Stimulated activated CD4-positive, alpha-beta T cell treated with anti-CD3 and anti-CD28 coated beads, Interleukin-2, amount 100 ng/mL, for 4 hours (primary cell): ENCODE results near the gene CACNG4.

Experiments used
- DNase-seq: peaks from one replicate; pipeline ENCODE4 v3.0.0-alpha.2; 2020; ENCODE audit warnings: low read depth

CACNG4 gene

DNA sequence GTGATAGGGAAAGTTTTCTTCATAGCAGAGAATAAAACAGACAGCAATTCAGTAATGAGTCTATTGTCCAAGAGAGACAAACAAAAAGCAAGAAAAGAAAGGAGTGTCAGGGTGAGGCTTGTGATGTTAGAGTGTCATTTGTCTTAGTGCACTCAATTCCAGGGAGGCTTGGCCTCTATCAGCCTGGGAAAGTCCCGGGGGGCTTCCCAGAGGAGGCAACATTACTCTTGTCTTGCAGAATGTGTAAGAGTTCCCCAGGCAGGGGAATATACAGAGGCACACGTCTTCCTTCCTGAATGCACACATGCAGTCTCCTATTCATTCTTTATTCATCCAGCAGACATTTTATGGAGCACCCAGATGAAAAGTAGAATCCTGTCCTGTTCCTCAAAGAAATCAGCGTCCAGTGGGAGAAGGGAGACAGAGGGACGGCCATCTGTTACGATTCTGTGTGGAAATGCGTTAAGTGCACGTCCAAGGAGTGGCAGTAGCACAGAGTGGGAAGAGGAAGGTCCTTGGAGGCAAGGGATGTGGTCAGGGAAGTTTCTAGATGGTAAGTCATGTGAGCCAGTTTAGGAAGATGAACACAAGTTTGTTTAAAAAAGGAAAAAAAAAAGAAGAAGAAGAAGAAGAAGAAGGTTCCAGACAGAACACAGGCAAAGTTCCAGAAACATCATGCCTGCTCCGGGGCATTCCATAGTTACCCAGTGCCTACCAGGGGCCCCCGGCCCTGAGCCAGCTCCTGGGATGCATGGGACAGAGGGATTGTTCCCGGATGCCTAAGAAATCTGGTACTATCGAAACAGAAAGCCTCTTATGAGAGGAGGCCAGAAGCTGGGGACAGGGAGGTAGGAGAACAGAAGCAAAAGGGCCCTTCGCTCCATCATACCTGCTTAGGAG, 21.1 kb downstream of the CACNG4 start:
- no peak for DNase-seq

DNA sequence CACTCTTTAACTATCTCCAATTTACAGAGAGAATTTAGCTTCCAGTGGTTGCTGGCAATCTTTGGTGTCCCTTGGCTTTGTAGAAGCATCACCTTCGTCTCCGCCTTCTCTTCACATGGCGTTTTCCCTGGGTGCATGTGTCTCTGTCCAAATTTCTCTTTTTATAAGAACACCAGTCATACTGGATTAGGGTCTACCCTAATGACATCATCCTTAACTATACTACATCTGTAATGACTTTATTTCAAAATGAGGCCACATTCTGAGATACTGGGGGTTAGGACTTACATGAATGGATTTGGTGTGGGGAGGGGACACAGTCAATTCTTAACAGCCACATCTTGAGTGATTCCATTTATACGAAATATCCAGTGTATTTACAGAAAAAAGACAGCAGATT, 22.2 kb downstream of the CACNG4 start:
- DNase-seq: no peak

DNA sequence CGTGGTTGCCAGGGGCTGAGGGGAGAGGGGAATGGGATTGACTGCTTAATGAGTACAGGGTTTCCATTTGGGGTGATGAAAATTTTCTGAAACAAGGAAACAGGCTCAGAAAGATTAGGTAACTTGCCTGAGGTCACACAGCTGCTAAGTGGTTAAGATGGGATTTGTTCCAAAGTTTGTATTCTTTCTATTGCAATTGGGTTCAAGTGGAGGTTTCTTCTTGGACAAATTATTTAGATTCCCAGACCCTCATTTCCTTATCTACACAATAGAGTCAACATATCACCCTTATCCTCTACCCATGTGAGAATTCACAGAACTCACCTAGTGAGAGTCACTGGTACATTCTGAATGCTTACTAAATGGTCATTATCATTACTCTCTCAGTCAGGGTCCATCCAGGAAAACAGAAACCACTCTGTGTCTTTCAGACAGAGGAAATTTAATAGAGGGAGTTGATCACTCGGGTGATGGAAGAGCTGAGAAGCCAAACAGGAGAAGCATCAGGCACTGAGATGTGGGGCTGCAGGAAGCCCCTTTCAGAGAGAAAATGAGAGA, 22.6 kb downstream of the CACNG4 start:
- DNase-seq: no peak

DNA sequence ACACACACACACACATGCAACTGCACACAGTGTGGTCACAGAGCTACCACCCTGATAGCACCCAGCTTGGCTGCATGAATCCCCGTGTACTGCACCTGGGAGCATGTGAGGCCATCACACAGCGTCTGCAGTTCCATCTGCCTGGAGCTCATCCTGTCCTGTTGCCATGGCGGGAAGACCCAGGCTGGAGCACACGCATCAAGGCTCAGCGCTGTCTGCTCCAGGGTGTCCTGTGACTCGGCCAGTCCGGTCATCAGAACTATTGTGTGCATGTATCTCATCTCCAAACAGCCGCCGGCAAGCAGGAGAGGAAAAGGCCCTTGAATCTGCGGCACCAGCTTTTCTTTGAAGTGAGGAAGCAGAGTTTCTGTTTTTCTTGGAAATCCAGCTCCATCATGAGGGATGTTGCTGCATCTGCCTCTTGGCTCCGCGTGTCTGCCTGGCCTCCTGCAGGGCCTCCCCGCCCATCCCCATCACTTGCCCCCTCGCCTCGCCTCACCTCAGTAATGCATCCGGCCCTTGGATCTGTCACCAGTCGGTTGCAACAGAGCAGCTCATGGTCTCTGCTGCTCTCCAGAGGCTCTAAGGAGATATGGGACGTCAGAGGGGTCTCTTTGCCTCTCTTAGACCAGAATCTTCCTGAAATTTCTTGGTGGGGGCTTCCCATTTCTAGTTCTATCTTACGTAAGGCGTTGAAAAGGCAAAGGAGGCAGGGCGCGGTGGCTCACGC, 23.7 kb downstream of the CACNG4 start:
- DNase-seq: no peak

DNA sequence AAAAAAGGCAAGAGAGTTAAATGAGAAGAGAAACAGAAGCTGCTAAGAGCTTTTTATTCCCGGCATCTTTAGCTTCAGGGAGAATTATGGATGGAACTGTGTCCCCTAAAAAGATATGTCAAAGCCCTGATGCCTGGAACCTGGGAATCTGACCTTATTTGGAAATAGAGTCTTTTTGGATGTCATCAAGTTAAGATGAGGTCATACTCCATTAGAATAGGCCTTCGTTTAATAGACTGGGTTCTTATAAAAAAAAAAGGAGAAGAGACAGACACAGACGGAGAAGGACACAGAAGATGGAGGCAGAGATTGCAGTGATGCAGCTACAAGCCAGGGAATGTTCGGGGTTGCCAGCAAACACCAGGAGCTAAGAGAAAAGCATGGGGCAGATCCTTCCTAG, 24.6 kb downstream of the CACNG4 start:
- no peak for DNase-seq

DNA sequence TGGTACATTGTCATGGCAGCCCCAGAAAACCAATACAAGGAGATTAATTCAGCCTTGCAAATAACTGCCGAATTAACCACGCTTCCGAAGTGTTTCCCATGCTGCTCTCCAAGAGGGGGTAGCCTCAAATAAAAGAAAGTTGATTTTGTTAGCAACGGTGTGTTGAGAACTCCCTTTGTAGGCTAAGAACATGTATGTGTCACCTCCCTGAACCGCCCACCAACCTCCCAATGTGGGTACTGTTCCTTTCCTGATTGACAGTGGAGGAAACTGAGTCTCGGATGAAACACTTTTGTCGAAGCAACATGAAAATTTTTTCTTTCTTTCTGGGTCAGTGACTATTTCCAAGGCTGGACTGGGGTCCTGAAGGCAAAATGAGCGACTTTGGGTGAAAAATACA, 25.1 kb downstream of the CACNG4 start:
- DNase-seq: no peak

DNA sequence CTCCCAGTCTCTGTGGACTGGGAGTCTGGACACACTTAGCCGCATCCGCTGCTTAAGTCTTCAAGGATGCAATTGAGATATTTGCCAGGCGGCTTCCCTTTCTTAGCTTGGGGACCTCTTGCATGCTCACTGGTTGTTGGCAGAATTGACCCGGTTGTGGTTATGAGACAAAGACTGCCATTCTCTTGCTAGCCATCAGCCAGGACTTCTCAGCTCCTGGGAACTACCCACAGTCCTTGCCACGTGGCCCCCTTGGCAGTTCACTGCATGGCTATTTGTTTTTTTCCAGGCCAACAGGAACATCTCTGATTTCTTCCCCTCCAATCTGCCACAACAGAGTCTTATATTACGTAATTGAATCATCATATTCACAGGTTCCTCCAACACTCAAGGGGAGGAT, 25.5 kb downstream of the CACNG4 start:
- DNase-seq: no peak

DNA sequence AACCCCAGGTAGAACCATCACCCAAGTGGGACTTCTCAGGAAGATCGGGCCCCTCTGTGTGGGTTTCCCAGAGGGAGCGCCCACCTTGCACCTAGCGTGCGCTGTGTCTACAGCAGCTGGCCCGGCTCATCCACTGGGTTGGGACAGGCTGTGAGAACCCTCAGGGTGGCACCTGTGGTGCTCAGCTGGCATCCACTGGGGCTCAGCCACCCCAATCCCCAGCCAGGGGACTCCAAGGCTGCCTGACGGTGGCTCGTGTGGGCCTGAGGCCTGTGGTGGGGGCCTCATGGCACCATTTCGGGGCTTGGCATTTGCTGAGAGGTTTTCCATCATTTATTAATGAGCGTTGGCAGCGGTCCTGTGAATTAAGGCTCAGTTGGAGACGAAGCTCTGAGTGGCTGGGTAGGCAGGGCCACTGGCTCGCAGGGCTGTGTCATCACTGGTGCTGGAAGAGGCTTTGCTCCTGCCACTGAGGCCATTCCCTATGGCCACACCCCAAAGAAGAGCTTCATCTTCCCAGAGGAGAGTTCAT, 28.5 kb downstream of the CACNG4 start:
- no peak for DNase-seq

DNA sequence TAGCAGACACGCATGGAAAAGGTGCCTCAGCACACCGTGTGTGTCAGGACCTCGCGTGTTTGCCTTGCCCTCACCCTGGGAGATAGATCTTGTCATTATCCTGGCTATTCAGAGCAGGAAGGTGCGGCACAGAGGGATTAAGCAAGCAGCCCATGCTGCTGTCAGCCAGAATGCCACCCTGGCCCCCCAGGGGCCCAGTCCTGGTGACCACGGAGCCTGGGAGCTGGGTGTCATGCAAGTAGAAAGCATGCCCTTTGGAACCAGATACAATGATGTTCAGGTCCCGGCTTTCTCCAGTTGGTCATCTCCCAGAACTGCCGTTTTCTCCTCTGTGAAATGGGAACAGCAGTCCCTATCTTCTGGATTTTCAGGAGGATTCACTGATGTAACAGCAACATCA, 29.9 kb downstream of the CACNG4 start:
- no peak for DNase-seq

DNA sequence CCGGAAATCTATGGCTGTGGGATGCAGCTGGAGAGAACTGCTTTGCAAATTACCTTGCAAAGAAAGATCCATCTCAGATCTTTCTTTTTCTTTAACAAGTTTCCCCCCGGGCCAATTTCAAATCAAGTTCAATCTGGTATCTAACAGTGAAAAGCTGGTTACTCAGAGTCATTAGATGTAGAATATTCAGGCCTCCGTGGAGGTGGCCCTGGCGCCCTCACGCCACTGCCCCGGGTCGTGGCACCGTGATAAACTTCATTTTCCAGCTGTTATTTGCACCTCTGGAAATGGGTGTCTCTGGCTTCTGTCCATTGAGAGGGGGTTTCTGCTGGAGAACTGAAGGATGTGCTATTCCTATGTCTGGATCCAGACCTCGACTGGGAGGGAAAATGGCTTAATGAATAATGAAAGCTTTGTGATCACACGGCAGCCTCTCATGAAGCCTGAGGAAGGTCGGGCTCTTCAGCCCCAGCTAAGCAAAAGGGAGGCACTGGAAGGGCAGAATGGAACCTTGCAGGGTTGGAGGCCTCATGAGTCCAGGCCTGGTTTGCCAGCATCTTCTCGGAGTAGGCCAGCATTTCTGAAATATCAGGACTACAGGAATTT, 30.5 kb downstream of the CACNG4 start:
- no peak for DNase-seq

DNA sequence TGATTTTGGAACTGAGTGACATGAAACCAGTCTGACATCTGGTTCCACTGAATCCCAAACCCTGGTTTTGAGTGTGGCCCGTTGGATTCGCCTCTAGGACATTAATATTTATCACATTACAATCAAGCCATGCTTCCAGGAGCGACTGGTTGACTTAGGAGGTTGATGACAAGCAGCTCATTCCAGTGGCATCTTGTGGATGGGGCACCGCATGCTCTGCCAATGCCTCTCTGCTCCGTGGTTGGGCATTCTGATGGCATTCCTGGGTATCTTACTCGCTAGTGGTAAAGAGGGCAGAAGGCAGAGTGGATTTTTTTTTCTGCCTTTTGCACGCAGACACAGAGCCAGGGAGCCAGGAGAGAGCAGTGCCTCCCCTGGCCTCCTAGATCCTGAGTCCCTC, 31.4 kb downstream of the CACNG4 start:
- DNase-seq: no peak

DNA sequence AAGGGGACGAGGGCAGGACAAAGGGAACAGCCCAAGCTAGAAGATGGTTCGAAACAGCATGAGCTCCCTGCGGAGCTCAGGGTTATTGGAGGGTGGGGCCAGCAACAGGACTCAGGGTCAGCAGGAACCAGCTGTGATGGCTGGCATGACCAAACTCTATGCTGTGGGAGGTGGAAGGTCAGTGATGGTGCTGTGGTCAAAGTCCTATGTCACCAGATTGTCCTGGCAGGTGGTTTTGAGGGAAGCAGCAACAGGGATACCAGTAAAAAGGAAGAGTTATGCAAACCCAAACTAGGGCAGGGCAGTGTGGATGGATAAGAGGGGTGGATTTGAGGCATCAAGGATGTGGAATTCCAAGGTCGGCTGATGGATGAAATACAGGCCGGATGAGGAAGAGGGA, 32.4 kb downstream of the CACNG4 start:
- DNase-seq: no peak

DNA sequence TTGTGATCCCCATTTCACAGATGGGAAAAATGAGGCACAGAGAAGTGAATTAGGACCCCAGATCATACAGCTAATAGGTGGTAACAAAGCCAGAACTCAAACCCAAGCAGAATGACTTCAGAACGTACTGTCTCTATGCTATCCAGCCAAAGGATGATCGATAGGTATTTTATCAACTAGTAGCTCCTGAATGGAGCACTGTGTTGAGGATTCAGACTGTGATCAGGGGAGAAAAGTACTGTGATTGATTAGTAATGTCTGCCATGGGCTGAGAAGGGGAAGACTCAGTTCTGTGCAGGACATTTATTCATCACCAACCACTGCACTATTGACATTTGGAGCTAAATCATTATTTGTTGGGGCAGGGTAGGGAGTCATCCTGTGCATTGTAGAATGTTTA, 38.7 kb downstream of the CACNG4 start:
- DNase-seq: no peak

DNA sequence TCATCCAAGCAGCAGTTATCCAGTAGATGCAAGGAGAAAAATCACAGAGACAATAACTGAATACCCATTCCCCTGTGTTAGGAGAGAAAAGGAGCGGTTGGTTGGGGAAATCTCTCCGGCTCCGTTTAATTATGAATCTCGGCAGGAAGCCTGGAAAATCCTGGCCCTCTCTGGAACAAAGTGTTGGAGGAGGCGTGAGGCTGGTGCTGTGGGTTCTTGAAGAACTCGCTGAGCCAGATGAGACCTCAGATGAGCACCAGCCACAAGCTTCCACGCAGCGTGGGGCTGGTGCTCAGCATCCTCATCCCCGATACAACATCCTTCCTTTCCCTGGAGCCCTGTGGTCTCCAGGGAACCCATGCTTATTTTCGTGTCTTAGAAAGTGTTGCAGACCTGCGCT, 39.7 kb downstream of the CACNG4 start:
- no peak for DNase-seq

DNA sequence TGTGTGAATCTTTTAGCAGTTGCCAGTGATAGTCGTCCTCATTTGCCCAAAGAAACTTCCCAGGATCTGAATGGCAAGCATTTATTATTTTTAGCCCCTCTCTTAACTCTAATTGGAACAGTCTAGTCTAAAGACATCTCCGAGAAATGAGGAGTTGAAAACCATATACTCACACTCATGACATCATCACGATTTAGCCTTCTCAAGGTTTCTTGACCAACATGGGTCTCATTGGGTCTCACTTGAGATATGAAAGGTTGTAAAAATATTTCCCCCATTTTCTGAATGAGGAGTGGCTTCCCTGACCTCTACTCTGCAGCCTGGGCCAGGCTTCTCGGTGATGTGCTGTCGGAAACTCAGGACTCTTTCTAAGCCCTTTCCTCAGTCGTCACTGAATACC, 42.8 kb downstream of the CACNG4 start:
- no peak for DNase-seq

DNA sequence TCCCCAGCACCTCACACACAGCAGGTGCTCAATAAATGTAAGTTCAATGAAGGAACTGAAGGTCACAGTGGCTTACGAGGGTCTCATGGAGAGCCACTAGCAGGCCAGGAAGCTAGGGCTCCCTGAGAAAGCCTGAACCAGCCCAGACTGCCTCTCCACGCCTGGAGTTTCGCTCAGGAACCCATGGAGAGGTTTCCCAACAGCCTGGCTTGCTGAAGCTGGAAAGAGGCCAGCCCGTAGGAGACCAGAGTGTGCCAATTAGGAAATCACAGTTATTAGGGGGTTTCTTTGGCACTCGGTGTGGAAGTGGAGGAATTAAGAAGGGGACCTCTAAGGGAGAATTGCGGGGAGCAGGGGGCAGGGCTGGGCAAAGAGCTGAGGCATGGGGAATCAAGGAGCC, 43.6 kb downstream of the CACNG4 start:
- no peak for DNase-seq

DNA sequence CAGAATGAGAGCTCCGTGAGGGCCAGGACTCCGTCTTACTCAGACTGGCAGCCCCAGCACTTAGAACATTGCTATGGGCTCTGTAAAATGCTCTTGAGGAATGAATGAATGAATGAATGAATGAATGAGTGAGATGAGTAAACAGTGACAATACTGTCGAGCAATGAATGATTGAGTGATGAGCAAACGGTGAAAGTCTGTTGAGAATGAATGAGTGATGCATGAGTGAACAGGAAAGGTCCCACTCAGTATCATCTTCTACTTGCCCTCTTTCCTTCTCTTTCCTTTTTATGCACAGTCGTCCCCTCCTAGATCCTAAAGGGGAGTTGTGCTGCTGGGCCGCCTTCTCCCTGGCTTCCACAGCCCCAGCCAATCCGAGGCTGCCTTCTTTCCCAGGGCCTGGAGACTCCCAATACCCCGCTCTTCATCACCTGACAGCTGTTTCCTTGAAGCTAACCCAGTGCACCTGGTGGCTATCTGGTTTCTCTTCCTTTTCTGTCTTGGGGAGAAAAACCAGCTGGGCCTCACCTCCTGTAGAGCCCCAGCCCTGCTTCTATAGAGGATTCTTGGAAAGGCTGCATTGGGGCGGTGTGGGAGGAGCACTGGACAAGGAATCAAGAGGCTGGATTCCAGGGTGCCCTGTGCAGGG, 47.1 kb downstream of the CACNG4 start:
- DNase-seq: no peak

DNA sequence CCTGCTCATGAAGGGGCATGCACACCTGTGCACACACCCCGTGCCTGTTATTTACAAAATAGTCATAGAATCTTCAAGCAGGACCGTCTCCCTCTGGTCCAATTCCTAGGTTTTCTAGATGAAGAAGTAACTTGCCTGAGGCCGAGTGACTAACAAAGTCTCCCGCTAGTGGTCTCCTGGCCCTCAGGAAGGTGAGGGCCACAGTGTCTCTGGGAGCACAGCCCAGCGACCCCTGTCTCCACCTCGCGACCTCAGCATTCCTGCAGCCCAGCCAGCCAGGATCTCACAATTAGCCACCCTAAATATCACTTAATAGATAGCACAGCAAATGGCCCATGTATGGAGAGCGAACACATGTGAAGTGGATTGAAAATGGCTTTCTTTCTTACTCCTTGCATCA, 49.4 kb downstream of the CACNG4 start:
- no peak for DNase-seq

DNA sequence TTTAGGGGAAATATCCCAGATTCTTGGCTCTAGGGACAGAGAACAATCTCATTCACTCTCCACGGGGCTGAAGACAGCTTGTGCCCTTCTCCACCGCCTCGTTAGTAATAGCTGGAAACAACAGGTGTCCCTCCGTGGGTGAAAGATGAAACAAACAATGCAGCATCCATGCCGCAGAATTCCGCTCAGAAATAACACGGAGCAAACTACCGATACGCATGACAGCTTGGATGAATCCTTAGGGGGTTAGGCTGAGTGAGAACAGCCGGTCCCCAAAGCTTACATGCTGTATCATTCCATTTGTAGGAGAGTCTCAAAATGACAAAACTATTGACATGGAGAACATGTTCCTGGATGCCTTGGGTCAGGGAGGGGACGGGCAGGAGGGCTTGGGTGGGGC, 50.5 kb downstream of the CACNG4 start:
- DNase-seq: no peak

DNA sequence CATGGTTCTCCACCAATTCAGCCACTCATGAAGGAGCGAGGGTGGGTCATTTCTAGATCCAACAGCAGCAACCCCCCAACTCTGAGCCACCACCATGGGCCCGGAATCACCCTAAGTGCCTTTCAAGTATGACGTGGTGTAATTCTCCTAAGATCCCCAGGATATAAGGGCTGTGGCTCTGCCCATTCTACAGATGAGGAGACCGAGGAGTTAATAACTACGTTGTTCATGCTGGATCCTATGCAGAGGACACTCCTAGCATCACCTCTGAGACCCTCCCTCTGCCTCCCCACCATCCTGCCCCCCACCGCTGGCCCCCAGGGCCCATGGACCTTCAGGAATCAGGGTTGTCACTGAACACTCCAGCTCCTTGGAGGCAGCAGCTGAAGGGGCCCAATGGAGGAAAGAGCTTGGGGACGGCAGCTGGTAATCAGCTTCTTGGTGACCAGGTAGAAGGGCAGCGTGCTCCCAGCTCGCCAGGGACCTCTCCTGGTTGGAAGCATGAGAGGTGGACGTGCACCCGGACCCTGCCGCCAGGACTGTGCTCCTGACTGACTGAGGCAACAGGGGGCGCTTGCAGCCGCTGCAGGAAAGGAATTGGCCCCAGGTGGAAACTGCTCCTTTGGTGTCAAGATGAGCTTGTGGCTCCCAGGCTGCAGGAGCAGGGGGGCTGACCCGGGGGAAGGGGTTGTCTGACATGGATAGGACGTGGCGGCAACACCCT, 51.7 kb downstream of the CACNG4 start:
- no peak for DNase-seq

DNA sequence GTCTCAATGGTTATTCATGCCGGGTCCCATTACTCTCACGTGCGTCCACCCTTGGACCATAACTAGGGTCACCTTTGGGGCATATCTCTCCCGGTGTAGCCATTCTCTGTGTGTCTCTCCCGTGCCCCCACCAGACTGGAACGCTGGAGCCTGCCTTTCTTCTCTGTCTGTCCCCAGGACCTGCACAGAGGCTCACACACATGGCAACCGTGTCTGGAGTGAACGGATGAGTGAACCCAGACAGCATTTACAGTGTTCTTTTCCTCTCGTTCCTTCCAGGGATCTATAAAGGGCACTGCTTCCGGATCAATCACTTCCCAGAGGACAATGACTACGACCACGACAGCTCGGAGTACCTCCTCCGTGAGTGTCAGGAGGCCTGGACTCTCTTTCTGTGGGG, 53.4 kb downstream of the CACNG4 start:
- no peak for DNase-seq
